A549 (cell line): ENCODE results near the gene HOXC10. TPM values are rescaled to one million over a fixed set of nuclear protein-coding genes. Genes with fewer than 3 reads are reported as not detected.

Experiments used
- ATAC-seq, 2 experiments: fragments of 200-7000 bp in 1 of 2; fragments of >200 bp in 1 of 2; cut with Nextera tagmentation in 1 of 2; cut with Tn5 transposase in 1 of 2; 3 replicates each; pipeline versions ENCODE4 v1.8.0 to v1.9.1; 2018 to 2020; ENCODE audit warnings: mild to moderate bottlenecking in 1 of 2, moderate library complexity in 1 of 2
- CTCF ChIA-PET: fragments of 300-600 bp; sonication (Branson Sonifier 250); formaldehyde crosslinking; extraction: SDS; loops from one replicate; lab custom pipeline; 2021; ENCODE audit warnings: antibody characterized with exemption, inconsistent platforms; lab: Yijun Ruan, JAX
- POLR2A ChIA-PET: fragments of 350-600 bp; formaldehyde crosslinking; extraction: SDS; loops from one replicate; lab custom pipeline; 2021; ENCODE audit warnings: antibody characterized with exemption, inconsistent platforms; lab: Yijun Ruan, JAX
- DNase-seq, 2 experiments: peaks; one replicate each; pipeline versions ENCODE4 v3.0.0 to v3.0.0-alpha.2; 2011 to 2016; ENCODE audit warnings: low read depth in 1 of 2, low spot score in 1 of 2
- FAIRE-seq: peaks from 2 replicates; lab custom pipeline; 2011; peaks lifted over from hg19 to GRCh38; lab: Jason Lieb, UNC
- H3K27ac ChIP-seq, 2 experiments: fragments of >200 bp; sonication (Bioruptor Twin); formaldehyde crosslinking; 3 replicates each; pipeline ENCODE4 v1.5.1; 2016 to 2017
- H3K4me1 ChIP-seq: fragments of >200 bp; sonication (Bioruptor Twin); formaldehyde crosslinking; 3 replicates; pipeline ENCODE4 v1.6.1; 2016
- H3K4me2 ChIP-seq: fragments of >200 bp; sonication (Bioruptor Twin); formaldehyde crosslinking; 3 replicates; pipeline ENCODE4 v1.6.1; 2016
- H3K4me3 ChIP-seq: fragments of >200 bp; sonication (Bioruptor Twin); formaldehyde crosslinking; 3 replicates; pipeline ENCODE4 v1.5.1; 2016
- H3K9me3 ChIP-seq: fragments of >200 bp; sonication (Bioruptor Twin); formaldehyde crosslinking; 3 replicates; pipeline ENCODE4 v1.6.1; 2016
- BCL3 ChIP-seq: fragments of >200 bp; sonication (Bioruptor Twin); formaldehyde crosslinking; IDR thresholded peaks from 3 replicates; pipeline ENCODE4 v1.6.1; 2016
- CEBPB ChIP-seq, 2 experiments: fragments of >200 bp in 1 of 2; sonication (Bioruptor Twin) in 1 of 2; formaldehyde crosslinking in 1 of 2; IDR thresholded peaks; 2 replicates each; pipeline ENCODE4 v1.6.1; 2012 to 2016
- CHD2 ChIP-seq: fragments of 150-350 bp; IDR thresholded peaks from 2 replicates; pipeline ENCODE4 v1.6.1; 2014; ENCODE audit warnings: low read length; ENCODE audit not compliant: partially characterized antibody
- EP300 ChIP-seq, 2 experiments: fragments of >200 bp; sonication (Bioruptor Twin); formaldehyde crosslinking; IDR thresholded peaks; 2 replicates in 1 of 2; 3 replicates in 1 of 2; pipeline ENCODE4 v1.6.1; 2016 to 2017
- FOXS1 ChIP-seq: fragments of 250-450 bp; sonication (Bioruptor Pico); IDR thresholded peaks from 2 replicates; pipeline ENCODE4 v1.5.0; 2020; ENCODE audit warnings: mild to moderate bottlenecking, moderate library complexity
- GATA3 ChIP-seq: IDR thresholded peaks from 2 replicates; pipeline ENCODE4 v1.6.1; 2012; ENCODE audit warnings: borderline replicate concordance
- HMGXB4 ChIP-seq: fragments of 250-450 bp; sonication (Bioruptor Pico); IDR thresholded peaks from 2 replicates; pipeline ENCODE4 v1.5.0; 2021; ENCODE audit warnings: mild to moderate bottlenecking, moderate library complexity, borderline replicate concordance
- HOXB5 ChIP-seq: fragments of 250-450 bp; sonication (Bioruptor Pico); IDR thresholded peaks from 2 replicates; pipeline ENCODE4 v1.5.0; 2020; ENCODE audit warnings: mild to moderate bottlenecking, moderate library complexity
- KDM1A ChIP-seq: fragments of 200-600 bp; sonication (generic); IDR thresholded peaks from 2 replicates; pipeline ENCODE4 v1.6.1; 2016; ENCODE audit warnings: low read depth, mild to moderate bottlenecking
- MAFK ChIP-seq: fragments of 450-650 bp; IDR thresholded peaks from 2 replicates; pipeline ENCODE4 v1.6.1; 2014; ENCODE audit not compliant: partially characterized antibody
- MYC ChIP-seq: IDR thresholded peaks from 2 replicates; pipeline ENCODE4 v1.6.1; 2012; ENCODE audit warnings: mild to moderate bottlenecking, inconsistent platforms, low read length, improper control_type of control experiment, borderline replicate concordance
- NR3C1 ChIP-seq: fragments of >200 bp; sonication (Bioruptor Twin); formaldehyde crosslinking; IDR thresholded peaks from 3 replicates; pipeline ENCODE4 v1.6.1; 2017
- POLR2AphosphoS2 ChIP-seq: conservative IDR thresholded peaks from 2 replicates; pipeline ENCODE4 v1.6.1; 2012; ENCODE audit warnings: low read length, improper control_type of control experiment, inconsistent platforms
- RAD21 ChIP-seq, 2 experiments: fragments of >200 bp in 1 of 2; sonication (Bioruptor Twin) in 1 of 2; formaldehyde crosslinking in 1 of 2; IDR thresholded peaks in 1 of 2; conservative IDR thresholded peaks in 1 of 2; 2 replicates in 1 of 2; 3 replicates in 1 of 2; pipeline ENCODE4 v1.6.1; 2012 to 2018; ENCODE audit warnings: inconsistent platforms in 1 of 2
- REST ChIP-seq: fragments of 200-600 bp; sonication (generic); IDR thresholded peaks from 2 replicates; pipeline ENCODE4 v1.6.1; 2016; ENCODE audit warnings: antibody characterized with exemption, mild to moderate bottlenecking, moderate library complexity
- WGBS: methylation state at CpG from one replicate; pipeline ENCODE4 v1.1.6; 2017; ENCODE audit errors: missing lambda C conversion rate; 5-methylcytosine and 5-hydroxymethylcytosine counted together
- polyA plus RNA-seq, 4 experiments: library from polyadenylated mRNA; depleted of rRNA in 3 of 4; stranded (reverse); fragments of >200 nt; fragmentation: RNase III in 1 of 4; extraction: RNeasy Plus Mini Kit Qiagen cat#74134 plus additional on column Dnase treatment in 1 of 4; gene quantifications; 2 replicates in 3 of 4; 3 replicates in 1 of 4; pipeline ENCODE4 v1.2.3, GENCODE V29; 2011 to 2017
- TF ChIP-seq, protein P1 (sequence below): IDR thresholded peaks from 2 replicates; pipeline ENCODE4 v1.6.1; 2012
- TF ChIP-seq, protein P2 (sequence below): fragments of 250-450 bp; sonication (Bioruptor Pico); IDR thresholded peaks from 2 replicates; pipeline ENCODE4 v1.5.0; 2020; ENCODE audit warnings: low read depth, mild to moderate bottlenecking, moderate library complexity

HOXC10 gene
- polyA plus RNA-seq, 2 of the 4 experiments (the other 2 are of a cell fraction): 2.9 to 3.2 TPM

GRCh38 chr12:54024581-54025305 is 39.8 kb downstream of the HOXC10 start:
- Histone ChIP-seq H3K4me2 (no peak overlapping the region), H3K27ac (no peak overlapping the region), H3K4me3 (no peak overlapping the region), H3K9me3 (no peaks in the 10 kb centered on the region), H3K4me1 (peaks cover 34% of the 10 kb centered on the region)
- POLR2A ChIA-PET: interaction anchor here (1.1 kb wide), 1 partner anchor 15 kb away, joined by 5 read pairs; the partner anchor contains the start of gene HOXC8
- DNase-seq (no peak), ATAC-seq (no peak), FAIRE-seq (no peak)
- CTCF ChIA-PET: interaction anchor here (0.6 to 27.9 kb wide), 11 partner anchors 7 to 192 kb away, joined by 3 to 476 read pairs (median 8); partner anchors contain the start of genes HOXC5, HOXC8 and SMUG1
- WGBS: 69% methylated on average over 5 of the region's 5 CpGs
- TF ChIP-seq CEBPB (IDR thresholded peaks at IDR 0.05) (no peak), EP300 (IDR thresholded peaks at IDR 0.05) (no peak), CHD2 (no peak), KDM1A (no peak), HOXB5 (CRISPR knock-in tag) (no peak), HMGXB4 (CRISPR knock-in tag) (no peak), POLR2AphosphoS2 (no peak), MAFK (no peak), FOXS1 (CRISPR knock-in tag) (no peak), BCL3 (no peak), GATA3 (no peak), NR3C1 (no peak), REST (no peak), MYC (no peak), RAD21 (conservative IDR thresholded peaks at IDR 0.05 in 1 of 2, IDR thresholded peaks at IDR 0.05 in 1 of 2) (no peak)
- TF ChIP-seq, protein P1, sequence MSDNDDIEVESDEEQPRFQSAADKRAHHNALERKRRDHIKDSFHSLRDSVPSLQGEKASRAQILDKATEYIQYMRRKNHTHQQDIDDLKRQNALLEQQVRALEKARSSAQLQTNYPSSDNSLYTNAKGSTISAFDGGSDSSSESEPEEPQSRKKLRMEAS: no peak
- TF ChIP-seq, protein P2, sequence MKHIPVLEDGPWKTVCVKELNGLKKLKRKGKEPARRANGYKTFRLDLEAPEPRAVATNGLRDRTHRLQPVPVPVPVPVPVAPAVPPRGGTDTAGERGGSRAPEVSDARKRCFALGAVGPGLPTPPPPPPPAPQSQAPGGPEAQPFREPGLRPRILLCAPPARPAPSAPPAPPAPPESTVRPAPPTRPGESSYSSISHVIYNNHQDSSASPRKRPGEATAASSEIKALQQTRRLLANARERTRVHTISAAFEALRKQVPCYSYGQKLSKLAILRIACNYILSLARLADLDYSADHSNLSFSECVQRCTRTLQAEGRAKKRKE (CRISPR knock-in tag): no peak
